ENCODE results near the gene MCTS1. TPM values are rescaled to one million over a fixed set of nuclear protein-coding genes. Genes with fewer than 3 reads are reported as not detected.

Gene MCTS1
- 33.5 to 39.5 TPM (median 34.8 TPM) in 3 replicates for total RNA-seq

GRCh38 chrX:120603707-120604360, at the start of gene MCTS1:
Gene MCTS1 (plus strand): TSS chrX:120604101. CDS start chrX:120604237, 136 bp downstream.
- TF ChIP-seq CTCF (IDR thresholded peaks at IDR 0.05; ENCODE audit: unreplicated experiment), result no peak
- peak; percentile 46 to 70 for DNase-seq (ENCODE audit: low spot score in 2 of 2, unreplicated experiment in 2 of 2)
- peaks cover 24% of the 10 kb centered on the region for H3K9me3 Mint-ChIP-seq
- no peaks in the 10 kb centered on the region for H3K27me3 Mint-ChIP-seq (ENCODE audit: low read depth)
- H3K4me1 Mint-ChIP-seq, result peaks cover 10% of the 10 kb centered on the region
- H3K4me3 Mint-ChIP-seq, result peak within 1 kb of the TSS; percentile 91
- peak within 1 kb of the TSS; percentile 99 for H3K27ac Mint-ChIP-seq
- peaks cover 4% of the 10 kb centered on the region for H3K36me3 Mint-ChIP-seq

- H3K27ac Mint-ChIP-seq, result no peak overlapping the region
These were observed 47.6 kb upstream of the MCTS1 start for GRCh38 chrX:120556251-120556650.

GRCh38 chrX:120559804-120560203, 44.1 kb upstream of the MCTS1 start:
- Mint-ChIP-seq H3K36me3 (no peaks in the 10 kb centered on the region), H3K9me3 (peaks cover 8% of the 10 kb centered on the region), H3K4me1 (peaks cover 17% of the 10 kb centered on the region), H3K27ac (peak overlapping the region; percentile 98), H3K4me3 (peak overlapping the region; percentile 90), H3K27me3 (ENCODE audit: low read depth) (no peaks in the 10 kb centered on the region)
- TF ChIP-seq CTCF (IDR thresholded peaks at IDR 0.05; ENCODE audit: unreplicated experiment), result no peak
- DNase-seq (ENCODE audit: low spot score in 2 of 2, unreplicated experiment in 2 of 2), result no peak

More at GRCh38 chrX:120556251-120556650, 47.6 kb upstream of the MCTS1 start:
- Mint-ChIP-seq H3K9me3 (peaks cover 6% of the 10 kb centered on the region), H3K4me3 (no peak overlapping the region), H3K36me3 (peaks cover 6% of the 10 kb centered on the region), H3K27me3 (ENCODE audit: low read depth) (no peaks in the 10 kb centered on the region), H3K4me1 (peaks cover 12% of the 10 kb centered on the region)
- TF ChIP-seq CTCF (IDR thresholded peaks at IDR 0.05; ENCODE audit: unreplicated experiment), result no peak
- DNase-seq (ENCODE audit: low spot score in 2 of 2, unreplicated experiment in 2 of 2), result no peak

GRCh38 chrX:120560405-120560841, 43.5 kb upstream of the MCTS1 start:
- H3K4me3 Mint-ChIP-seq, result peak overlapping the region; percentile 90
- no peaks in the 10 kb centered on the region for H3K27me3 Mint-ChIP-seq (ENCODE audit: low read depth)
- DNase-seq (ENCODE audit: low spot score in 2 of 2, unreplicated experiment in 2 of 2), result peak in 1 of 2 experiments; percentile 42
- H3K36me3 Mint-ChIP-seq, result no peaks in the 10 kb centered on the region
- no peak for TF ChIP-seq CTCF (IDR thresholded peaks at IDR 0.05; ENCODE audit: unreplicated experiment)
- peaks cover 17% of the 10 kb centered on the region for H3K4me1 Mint-ChIP-seq
- H3K9me3 Mint-ChIP-seq, result peaks cover 8% of the 10 kb centered on the region
- H3K27ac Mint-ChIP-seq, result peak overlapping the region; percentile 98

GRCh38 chrX:120560842-120561633, 42.9 kb upstream of the MCTS1 start, which contains the start of gene CUL4B:
Gene CUL4B (minus strand): TSS chrX:120560962. CDS start chrX:120560638, 324 bp downstream.
- H3K36me3 Mint-ChIP-seq, result no peaks in the 10 kb centered on the region
- TF ChIP-seq CTCF (IDR thresholded peaks at IDR 0.05; ENCODE audit: unreplicated experiment), result no peak
- peaks cover 17% of the 10 kb centered on the region for H3K4me1 Mint-ChIP-seq
- peaks cover 8% of the 10 kb centered on the region for H3K9me3 Mint-ChIP-seq
- no peaks in the 10 kb centered on the region for H3K27me3 Mint-ChIP-seq (ENCODE audit: low read depth)
- peak within 1 kb of the TSS; percentile 90 for H3K4me3 Mint-ChIP-seq
- peak within 1 kb of the TSS; percentile 98 for H3K27ac Mint-ChIP-seq
- DNase-seq (ENCODE audit: low spot score in 2 of 2, unreplicated experiment in 2 of 2), result peak; percentile 75 to 89
